ENCODE measurements around the gene AKAP3.

AKAP3 gene

DNA sequence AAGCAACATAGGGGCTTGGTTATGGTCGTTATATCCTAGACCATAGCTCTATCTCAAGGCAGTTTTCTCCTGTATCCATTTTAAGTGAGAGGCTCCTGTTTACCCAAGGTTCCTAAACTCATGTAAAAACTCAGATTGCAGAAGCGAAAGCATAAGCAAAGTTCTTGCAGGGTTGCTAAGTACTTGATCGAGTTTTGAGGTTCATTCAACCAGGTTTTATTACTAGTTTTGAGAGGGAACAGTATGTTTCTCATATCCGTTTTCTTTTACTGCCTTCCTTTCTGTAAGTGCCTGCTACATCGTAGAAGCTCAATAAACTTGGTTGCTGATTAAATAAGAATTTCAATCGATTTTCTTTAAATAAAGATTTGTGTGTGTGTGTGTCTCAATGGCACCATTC is 5.1 kb downstream of the AKAP3 start:
- Histone ChIP-seq H2AFZ (ENCODE audit: low read depth, low read length, severe bottlenecking) (no peak overlapping the region), H3K9me2 (replicated peaks; ENCODE audit: insufficient read depth, low read length) (no peaks in the 10 kb centered on the region), H3K4me2 (ENCODE audit: low read depth, low read length, poor library complexity, severe bottlenecking) (no peak overlapping the region), H3K9me3 (ENCODE audit: insufficient read depth, low read length) (no peaks in the 10 kb centered on the region), H3K36me3 (ENCODE audit: low read length) (no peaks in the 10 kb centered on the region), H4K20me1 (ENCODE audit: low read depth, low read length) (no peaks in the 10 kb centered on the region), H3K4me3 (ENCODE audit: insufficient read depth, low read length, poor library complexity, severe bottlenecking) (no peak overlapping the region), H3K79me2 (ENCODE audit: insufficient read depth, low read length) (no peaks in the 10 kb centered on the region), H3F3A (ENCODE audit: insufficient read depth) (no peaks in the 10 kb centered on the region), H3K9ac (ENCODE audit: low read length) (no peak overlapping the region), H3K27ac (ENCODE audit: low read depth, low read length) (no peak overlapping the region), H3K27me3 (ENCODE audit: low read length) (no peaks in the 10 kb centered on the region)
- TF ChIP-seq, protein P1, sequence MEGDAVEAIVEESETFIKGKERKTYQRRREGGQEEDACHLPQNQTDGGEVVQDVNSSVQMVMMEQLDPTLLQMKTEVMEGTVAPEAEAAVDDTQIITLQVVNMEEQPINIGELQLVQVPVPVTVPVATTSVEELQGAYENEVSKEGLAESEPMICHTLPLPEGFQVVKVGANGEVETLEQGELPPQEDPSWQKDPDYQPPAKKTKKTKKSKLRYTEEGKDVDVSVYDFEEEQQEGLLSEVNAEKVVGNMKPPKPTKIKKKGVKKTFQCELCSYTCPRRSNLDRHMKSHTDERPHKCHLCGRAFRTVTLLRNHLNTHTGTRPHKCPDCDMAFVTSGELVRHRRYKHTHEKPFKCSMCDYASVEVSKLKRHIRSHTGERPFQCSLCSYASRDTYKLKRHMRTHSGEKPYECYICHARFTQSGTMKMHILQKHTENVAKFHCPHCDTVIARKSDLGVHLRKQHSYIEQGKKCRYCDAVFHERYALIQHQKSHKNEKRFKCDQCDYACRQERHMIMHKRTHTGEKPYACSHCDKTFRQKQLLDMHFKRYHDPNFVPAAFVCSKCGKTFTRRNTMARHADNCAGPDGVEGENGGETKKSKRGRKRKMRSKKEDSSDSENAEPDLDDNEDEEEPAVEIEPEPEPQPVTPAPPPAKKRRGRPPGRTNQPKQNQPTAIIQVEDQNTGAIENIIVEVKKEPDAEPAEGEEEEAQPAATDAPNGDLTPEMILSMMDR (IDR thresholded peaks at IDR 0.05; ENCODE audit: insufficient read depth, low read length, poor library complexity, severe bottlenecking) = no peak
- no peak for TF ChIP-seq EZH2phosphoT487 (conservative IDR thresholded peaks at IDR 0.05; ENCODE audit: low read length)

DNA sequence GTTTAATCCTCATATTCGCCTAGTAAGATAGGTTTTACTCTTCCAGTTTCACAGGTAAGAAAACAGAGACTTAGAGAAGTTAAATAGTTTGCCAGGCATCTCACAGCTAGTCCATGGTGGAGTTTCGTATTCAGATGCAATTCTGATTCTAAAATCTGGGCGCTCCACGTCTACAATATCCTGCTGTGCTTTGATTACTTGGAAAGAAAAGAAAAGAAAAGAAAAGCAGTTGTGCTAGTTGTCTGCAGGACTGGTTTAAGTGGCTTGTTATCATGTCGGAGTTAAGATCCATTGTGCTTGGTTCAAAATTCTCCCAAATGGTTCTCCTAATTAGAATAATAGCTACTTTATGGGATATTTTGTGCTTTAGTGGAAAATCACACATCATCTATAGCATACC is 18.6 kb downstream of the AKAP3 start:
- Histone ChIP-seq H3K4me3 (ENCODE audit: insufficient read depth, low read length, poor library complexity, severe bottlenecking) (no peak overlapping the region), H3K79me2 (ENCODE audit: insufficient read depth, low read length) (no peaks in the 10 kb centered on the region), H4K20me1 (ENCODE audit: low read depth, low read length) (no peaks in the 10 kb centered on the region), H3K27me3 (ENCODE audit: low read length) (no peaks in the 10 kb centered on the region), H3K9me2 (replicated peaks; ENCODE audit: insufficient read depth, low read length) (no peaks in the 10 kb centered on the region), H3K4me2 (ENCODE audit: low read depth, low read length, poor library complexity, severe bottlenecking) (no peak overlapping the region), H3K27ac (ENCODE audit: low read depth, low read length) (no peak overlapping the region), H3K36me3 (ENCODE audit: low read length) (no peaks in the 10 kb centered on the region), H3F3A (ENCODE audit: insufficient read depth) (no peaks in the 10 kb centered on the region), H2AFZ (ENCODE audit: low read depth, low read length, severe bottlenecking) (no peak overlapping the region), H3K9me3 (ENCODE audit: insufficient read depth, low read length) (no peaks in the 10 kb centered on the region), H3K9ac (ENCODE audit: low read length) (no peak overlapping the region)
- no peak for TF ChIP-seq EZH2phosphoT487 (conservative IDR thresholded peaks at IDR 0.05; ENCODE audit: low read length)
- TF ChIP-seq, protein P1 (IDR thresholded peaks at IDR 0.05; ENCODE audit: insufficient read depth, low read length, poor library complexity, severe bottlenecking) = no peak

DNA sequence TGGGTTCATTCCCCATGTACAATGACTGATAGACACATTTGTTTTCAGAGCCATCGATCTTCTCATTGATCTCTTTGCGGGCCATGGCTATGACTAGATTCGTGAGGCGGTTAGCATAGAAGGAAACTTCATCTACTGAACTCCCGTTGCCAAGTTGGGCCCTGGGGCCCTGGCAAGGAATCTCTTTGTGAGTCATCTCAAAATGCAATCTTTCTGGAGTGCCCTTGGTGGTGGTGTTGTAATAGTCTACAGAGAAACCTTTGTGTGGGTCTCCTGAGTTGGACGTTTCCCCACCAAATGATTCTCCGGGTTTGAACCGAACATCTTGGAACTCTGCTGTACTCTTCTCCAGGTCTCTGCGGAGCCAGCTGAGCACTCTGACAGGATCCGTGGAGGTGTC is 20.4 kb downstream of the AKAP3 start:
- Histone ChIP-seq H3K9me3 (ENCODE audit: insufficient read depth, low read length) (no peaks in the 10 kb centered on the region), H3K9me2 (replicated peaks; ENCODE audit: insufficient read depth, low read length) (no peaks in the 10 kb centered on the region), H3K4me2 (ENCODE audit: low read depth, low read length, poor library complexity, severe bottlenecking) (no peak overlapping the region), H3K36me3 (ENCODE audit: low read length) (no peaks in the 10 kb centered on the region), H2AFZ (ENCODE audit: low read depth, low read length, severe bottlenecking) (no peak overlapping the region), H3K27ac (ENCODE audit: low read depth, low read length) (no peak overlapping the region), H3K9ac (ENCODE audit: low read length) (no peak overlapping the region), H4K20me1 (ENCODE audit: low read depth, low read length) (no peaks in the 10 kb centered on the region), H3F3A (ENCODE audit: insufficient read depth) (no peaks in the 10 kb centered on the region), H3K27me3 (ENCODE audit: low read length) (no peaks in the 10 kb centered on the region), H3K4me3 (ENCODE audit: insufficient read depth, low read length, poor library complexity, severe bottlenecking) (no peak overlapping the region), H3K79me2 (ENCODE audit: insufficient read depth, low read length) (no peaks in the 10 kb centered on the region)
- TF ChIP-seq, protein P1 (IDR thresholded peaks at IDR 0.05; ENCODE audit: insufficient read depth, low read length, poor library complexity, severe bottlenecking) = no peak
- TF ChIP-seq EZH2phosphoT487 (conservative IDR thresholded peaks at IDR 0.05; ENCODE audit: low read length) = no peak
